Transverse colon (tissue), 4 donors: ENCODE measurements around the gene KRTAP17-1. TPM values are rescaled to one million over a fixed set of nuclear protein-coding genes. Genes with fewer than 3 reads are reported as not detected.

ENCODE experiments used
- DNase-seq: peaks from one replicate; pipeline ENCODE4 v3.0.0-alpha.2; 2019
- H3K27ac ChIP-seq, 4 donors: fragments of 200-600 bp; sonication (generic); 2 replicates each; pipeline ENCODE4 v1.5.1; 2016 to 2018; ENCODE audit warnings: inconsistent platforms in 4 of 4
- H3K27me3 ChIP-seq: fragments of 200-600 bp; sonication (generic); 2 replicates; pipeline ENCODE4 v1.5.1; 2017; ENCODE audit warnings: inconsistent platforms
- H3K36me3 ChIP-seq, 4 donors: fragments of 200-600 bp; sonication (generic); 2 replicates each; pipeline ENCODE4 v1.5.1; 2017 to 2019; ENCODE audit warnings: inconsistent platforms in 4 of 4
- H3K4me1 ChIP-seq, 4 donors: fragments of 200-600 bp; sonication (generic); 2 replicates each; pipeline ENCODE4 v1.5.1; 2017 to 2020; ENCODE audit warnings: inconsistent platforms in 4 of 4
- H3K4me3 ChIP-seq, 4 donors: fragments of 200-600 bp; sonication (generic); 1 replicate in 1 of 4; 2 replicates in 3 of 4; pipeline versions ENCODE4 v1.5.1 to v1.6.1; 2017 to 2019; ENCODE audit warnings: inconsistent platforms in 4 of 4
- H3K9me3 ChIP-seq, 2 donors: fragments of 200-600 bp; sonication (generic); 2 replicates each; pipeline ENCODE4 v1.5.1; 2017 to 2019; ENCODE audit warnings: inconsistent platforms in 2 of 2
- EP300 ChIP-seq: sonication (generic); formaldehyde crosslinking; IDR thresholded peaks from one replicate; pipeline ENCODE4 v1.6.1; 2017; ENCODE audit warnings: antibody characterized with exemption, low read depth
- POLR2A ChIP-seq: fragments of 450-650 bp; IDR thresholded peaks from one replicate; pipeline ENCODE4 v1.6.1; 2016; ENCODE audit warnings: antibody characterized with exemption, mild to moderate bottlenecking, moderate library complexity
- POLR2AphosphoS5 ChIP-seq, 3 donors: sonication (generic); formaldehyde crosslinking; IDR thresholded peaks; one replicate each; pipeline ENCODE4 v1.6.1; 2016; ENCODE audit warnings: antibody characterized with exemption in 3 of 3
- WGBS, 2 donors: methylation state at CpG; one replicate each; pipeline ENCODE4 v1.1.5; 2018; ENCODE audit warnings: low coverage in 1 of 2; 5-methylcytosine and 5-hydroxymethylcytosine counted together
- in situ Hi-C, 4 donors: fragments of 200-750 bp; cut with MboI; loops; one replicate each; pipeline versions ENCODE4 v1.15.0 to v1.15.1; 2017; ENCODE audit warnings: low sequenced_read_pairs in 3 of 4, low pct_ligation_motif_present in 1 of 4, low pct_unique_long_range_greater_than_20kb in 1 of 4
- intact Hi-C: fragments of 100-400 bp; cut with DNase I; formaldehyde crosslinking; loops from one replicate; pipeline ENCODE4 v1.15.1; 2023; ENCODE audit warnings: low total_unique reads
- total RNA-seq, 4 donors: library from RNA; depleted of rRNA; stranded (reverse); fragments of >200 nt; gene quantifications; one replicate each; pipeline ENCODE4 v1.1.0, GENCODE V29; 2016
- TF ChIP-seq, protein P1 (sequence below), 5 experiments: fragments of 200-600 bp in 3 of 5; fragments of 450-650 bp in 2 of 5; sonication (generic) in 3 of 5; IDR thresholded peaks; 1 replicate in 2 of 5; 2 replicates in 3 of 5; pipeline ENCODE4 v1.5.1; 2016 to 2017; ENCODE audit warnings: antibody characterized with exemption in 5 of 5, inconsistent platforms in 3 of 5, mild to moderate bottlenecking in 2 of 5, moderate library complexity in 1 of 5

The KRTAP17-1 gene
- total RNA-seq, 4 donors from 2014 or later = not detected

DNA sequence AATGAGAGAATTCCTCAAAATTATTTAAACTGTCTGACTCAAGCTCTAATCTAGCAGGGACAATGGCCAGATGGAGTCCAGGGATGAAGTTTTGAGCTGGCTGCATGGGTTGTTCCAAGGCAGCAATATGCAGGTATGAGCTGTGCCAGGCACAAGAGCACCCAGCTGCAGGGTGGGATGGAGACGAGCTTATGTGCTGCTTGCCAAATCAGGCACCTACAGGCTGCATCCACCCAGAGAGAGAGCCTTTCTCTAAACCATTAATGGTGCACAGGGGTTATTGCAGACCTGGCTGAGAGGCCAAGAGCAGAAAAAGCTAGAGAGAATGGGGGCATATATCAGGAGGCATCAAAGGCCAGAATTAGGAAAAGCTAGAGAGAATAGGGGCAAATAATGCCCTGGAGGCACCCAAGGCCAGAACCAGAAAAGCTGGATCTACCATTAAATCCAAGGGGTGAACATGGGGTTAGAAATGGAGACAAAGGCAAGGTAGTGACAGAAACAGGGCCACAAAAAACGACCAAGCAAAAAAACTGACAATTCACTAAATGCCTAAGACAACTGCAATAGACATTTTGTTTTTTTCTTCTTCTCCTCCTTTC is 24.2 kb upstream of the KRTAP17-1 start:
- TF ChIP-seq POLR2A (no peak), POLR2AphosphoS5 (IDR thresholded peaks at IDR 0.05) (no peak), EP300 (no peak)
- TF ChIP-seq, protein P1, sequence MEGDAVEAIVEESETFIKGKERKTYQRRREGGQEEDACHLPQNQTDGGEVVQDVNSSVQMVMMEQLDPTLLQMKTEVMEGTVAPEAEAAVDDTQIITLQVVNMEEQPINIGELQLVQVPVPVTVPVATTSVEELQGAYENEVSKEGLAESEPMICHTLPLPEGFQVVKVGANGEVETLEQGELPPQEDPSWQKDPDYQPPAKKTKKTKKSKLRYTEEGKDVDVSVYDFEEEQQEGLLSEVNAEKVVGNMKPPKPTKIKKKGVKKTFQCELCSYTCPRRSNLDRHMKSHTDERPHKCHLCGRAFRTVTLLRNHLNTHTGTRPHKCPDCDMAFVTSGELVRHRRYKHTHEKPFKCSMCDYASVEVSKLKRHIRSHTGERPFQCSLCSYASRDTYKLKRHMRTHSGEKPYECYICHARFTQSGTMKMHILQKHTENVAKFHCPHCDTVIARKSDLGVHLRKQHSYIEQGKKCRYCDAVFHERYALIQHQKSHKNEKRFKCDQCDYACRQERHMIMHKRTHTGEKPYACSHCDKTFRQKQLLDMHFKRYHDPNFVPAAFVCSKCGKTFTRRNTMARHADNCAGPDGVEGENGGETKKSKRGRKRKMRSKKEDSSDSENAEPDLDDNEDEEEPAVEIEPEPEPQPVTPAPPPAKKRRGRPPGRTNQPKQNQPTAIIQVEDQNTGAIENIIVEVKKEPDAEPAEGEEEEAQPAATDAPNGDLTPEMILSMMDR (IDR thresholded peaks at IDR 0.05) = no peak
- 58 to 59% methylated on average over 2 of the region's 2 CpGs for WGBS, 2 donors
- in situ Hi-C loops (loop anchor here in 1 of 4 donors (25.0 kb wide), 1 partner anchor 527 kb away; the partner anchor contains the start of gene KRT10), intact Hi-C loops (no loop called here)
- Histone ChIP-seq H3K4me3 (no peak overlapping the region), H3K9me3 (no peaks in the 10 kb centered on the region), H3K4me1 (peaks cover 0 to 5% (median 0%) of the 10 kb centered on the region in 4 donors), H3K36me3 (no peaks in the 10 kb centered on the region), H3K27me3 (no peaks in the 10 kb centered on the region), H3K27ac (no peak overlapping the region)
- no peak for DNase-seq

DNA sequence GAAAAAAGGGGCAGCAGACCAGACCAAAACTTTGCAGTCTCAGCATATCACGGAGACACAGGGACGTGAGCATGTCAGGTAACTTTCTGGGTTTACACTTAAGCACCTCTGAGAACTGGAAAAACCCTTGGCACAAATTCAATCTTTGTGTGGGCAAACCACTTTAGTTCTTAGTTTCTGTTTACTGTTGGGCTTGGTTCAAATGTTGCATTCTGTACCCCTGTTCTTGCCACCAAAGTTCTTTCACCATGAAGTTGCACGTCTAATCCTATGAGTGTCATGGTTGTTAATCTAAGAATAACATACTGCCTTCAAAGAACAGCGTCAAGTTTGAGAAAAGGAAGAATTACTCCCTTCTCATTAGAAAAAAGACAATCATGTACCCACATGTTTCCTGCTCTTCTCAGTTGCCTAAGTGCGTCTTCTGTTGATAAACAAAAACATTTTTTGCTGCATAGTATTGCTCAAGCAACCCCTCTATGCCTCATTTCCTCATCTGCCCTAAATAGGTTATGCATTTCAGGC is 23.5 kb upstream of the KRTAP17-1 start:
- Histone ChIP-seq H3K36me3 (no peaks in the 10 kb centered on the region), H3K9me3 (no peaks in the 10 kb centered on the region), H3K4me3 (no peak overlapping the region), H3K4me1 (peaks cover 0 to 5% (median 0%) of the 10 kb centered on the region in 4 donors), H3K27ac (no peak overlapping the region), H3K27me3 (no peaks in the 10 kb centered on the region)
- TF ChIP-seq POLR2A = no peak
- no peak for TF ChIP-seq EP300
- TF ChIP-seq, protein P1 (IDR thresholded peaks at IDR 0.05) = no peak
- no peak for TF ChIP-seq POLR2AphosphoS5 (IDR thresholded peaks at IDR 0.05)
- intact Hi-C loops (no loop called here), in situ Hi-C loops (loop anchor here in 1 of 4 donors (25.0 kb wide), 1 partner anchor 527 kb away; the partner anchor contains the start of gene KRT10)
- DNase-seq = no peak
- WGBS, 2 donors = 37 to 44% methylated on average over 4 to 5 of the region's 5 CpGs

DNA sequence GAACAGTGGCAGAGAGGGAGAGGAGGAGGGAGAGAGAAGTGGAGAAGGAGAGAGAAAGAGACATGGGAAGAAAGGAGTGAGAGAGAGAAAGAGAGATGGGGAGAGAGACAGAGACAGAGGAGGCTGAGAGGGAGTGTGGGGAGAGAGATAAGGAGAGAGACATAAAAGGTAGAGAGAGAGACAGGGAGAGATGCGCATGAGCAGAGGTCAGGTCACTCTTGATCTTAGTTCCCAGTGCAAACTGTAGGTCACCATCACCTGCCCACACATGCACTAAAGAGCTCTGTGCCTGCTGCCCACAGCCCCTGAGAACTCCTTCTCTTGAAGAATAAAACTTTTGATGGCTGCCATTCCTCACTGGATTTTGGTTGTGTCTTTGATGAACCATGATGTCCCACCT is 20.2 kb upstream of the KRTAP17-1 start:
- DNase-seq = no peak
- 92% methylated on average over 1 of the region's 1 CpG; no CpG with 5 or more reads in 1 of the 2 donors for WGBS, 2 donors
- in situ Hi-C loops (loop anchor here in 1 of 4 donors (25.0 kb wide), 1 partner anchor 523 kb away; the partner anchor contains the start of gene KRT10), intact Hi-C loops (no loop called here)
- peaks cover 0 to 5% (median 0%) of the 10 kb centered on the region in 4 donors for H3K4me1 ChIP-seq
- H3K27ac ChIP-seq = no peak overlapping the region
- TF ChIP-seq, protein P1 (IDR thresholded peaks at IDR 0.05) = no peak
- TF ChIP-seq EP300 = no peak
- TF ChIP-seq POLR2AphosphoS5 (IDR thresholded peaks at IDR 0.05) = no peak
- TF ChIP-seq POLR2A = no peak
- H3K27me3 ChIP-seq = no peaks in the 10 kb centered on the region
- H3K36me3 ChIP-seq = no peaks in the 10 kb centered on the region
- no peak overlapping the region for H3K4me3 ChIP-seq
- H3K9me3 ChIP-seq = no peaks in the 10 kb centered on the region

DNA sequence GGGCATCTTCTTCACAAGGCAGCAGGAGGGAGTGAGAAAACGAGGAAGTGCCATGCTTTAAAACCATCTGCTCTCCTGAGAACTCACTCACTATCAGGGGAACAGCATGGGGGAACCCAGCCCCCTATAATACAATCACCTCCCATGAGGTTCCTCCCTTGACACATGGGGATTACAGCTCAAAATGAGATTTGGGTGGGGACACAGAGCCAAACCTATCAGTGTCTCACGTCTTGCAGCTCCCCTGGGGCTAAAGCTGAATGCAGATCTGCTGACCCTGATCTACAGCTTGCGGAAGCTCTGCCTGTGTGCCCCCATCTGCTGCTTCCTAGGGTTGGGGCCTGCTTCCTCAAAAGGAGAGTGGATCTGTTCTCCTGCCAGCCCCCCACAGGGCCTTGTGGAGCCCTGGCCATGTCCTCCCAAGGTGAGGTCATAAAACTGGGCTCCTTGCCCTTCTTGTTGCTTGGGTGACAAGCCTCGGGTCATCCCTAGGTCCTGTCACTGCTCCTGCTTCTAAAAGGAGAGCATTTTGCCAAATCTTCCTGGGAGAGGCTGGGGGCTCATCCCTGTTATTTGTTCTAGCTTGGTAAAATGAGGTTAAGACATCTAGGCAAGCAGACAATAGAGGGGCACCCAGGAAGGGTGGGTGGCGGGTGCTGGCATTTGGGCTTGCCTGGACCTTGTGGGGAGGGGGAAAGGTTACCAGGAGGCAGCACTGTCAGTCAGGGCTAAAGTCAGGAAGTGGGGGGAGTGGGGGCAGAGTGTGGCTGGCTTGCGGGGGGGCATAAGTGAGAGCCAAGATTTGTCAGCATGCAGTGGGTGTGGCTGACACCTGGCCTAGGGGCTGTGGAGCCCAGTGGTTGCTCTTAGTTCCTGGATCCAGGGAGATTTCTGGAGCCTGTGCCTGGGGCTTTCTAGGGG is 19.1 kb upstream of the KRTAP17-1 start:
- in situ Hi-C loops = loop anchor here in 1 of 4 donors (25.0 kb wide), 1 partner anchor 522 kb away; the partner anchor contains the start of gene KRT10

More for the DNA sequence above, 19.1 kb upstream of the KRTAP17-1 start:
- H3K27me3 ChIP-seq = no peaks in the 10 kb centered on the region
- H3K4me1 ChIP-seq = peaks cover 0 to under 1% (median 0%) of the 10 kb centered on the region in 4 donors
- WGBS, 2 donors = 61 to 77% methylated on average over 3 to 6 of the region's 6 CpGs
- intact Hi-C loops = no loop called here
- no peak overlapping the region for H3K27ac ChIP-seq
- H3K9me3 ChIP-seq = no peaks in the 10 kb centered on the region
- TF ChIP-seq, protein P1 (IDR thresholded peaks at IDR 0.05) = no peak
- TF ChIP-seq POLR2AphosphoS5 (IDR thresholded peaks at IDR 0.05) = no peak
- no peak for TF ChIP-seq POLR2A
- no peak for TF ChIP-seq EP300
- H3K4me3 ChIP-seq = no peak overlapping the region
- H3K36me3 ChIP-seq = no peaks in the 10 kb centered on the region
- no peak for DNase-seq
